ENCODE results near the gene PRKCH. TPM values are rescaled to one million over a fixed set of nuclear protein-coding genes. Genes with fewer than 3 reads are reported as not detected.

The PRKCH gene
- total and polyA plus RNA-seq, 2 donors (not counting 3 experiments of a cell fraction or from before 2014, with no cell fraction given) = 97.7 to 103 TPM

DNA sequence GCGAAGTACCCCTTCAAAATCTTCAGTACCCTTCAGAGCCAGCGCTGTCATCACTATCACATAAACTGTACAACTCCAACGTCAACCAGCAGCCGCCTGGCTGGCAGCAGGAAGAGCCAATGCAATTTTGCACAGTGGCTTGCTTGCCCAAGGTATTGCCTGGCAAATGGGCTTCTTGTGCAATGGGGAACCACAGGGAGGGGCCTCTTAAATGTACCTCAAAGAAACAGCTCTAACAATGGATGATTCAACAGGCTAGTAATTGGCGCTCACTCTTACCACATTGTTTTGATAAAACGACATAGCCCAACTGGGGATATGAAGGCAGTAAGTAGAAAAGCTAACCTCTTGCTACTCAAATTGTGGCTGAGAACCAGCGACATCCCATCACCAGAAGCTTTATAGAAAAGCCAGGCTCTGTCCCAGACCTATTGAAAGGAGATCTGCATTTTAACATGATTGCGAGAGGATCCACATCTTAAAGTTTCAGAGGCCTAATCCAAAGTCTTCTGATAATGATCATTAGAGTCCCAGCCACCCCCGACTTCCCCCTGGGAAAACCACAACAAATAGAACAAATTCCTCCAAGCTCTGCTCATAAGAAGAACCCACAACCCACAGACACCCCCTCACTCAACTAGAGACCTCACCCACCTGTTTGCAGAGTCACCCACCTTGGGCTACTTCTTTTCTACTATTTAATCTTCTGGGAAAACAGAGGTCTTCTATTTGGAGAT, 248.6 kb downstream of the PRKCH start:
- intact Hi-C loops (cut with micrococcal nuclease) (no loop called here), dilution Hi-C loops (cut with MboI; ENCODE audit: extremely low pct_ligation_motif_present, low sequenced_read_pairs) (no loop called here)
- TF ChIP-seq GATA2 (IDR thresholded peaks at IDR 0.05; ENCODE audit: insufficient read depth, insufficient read length, low read depth, low read length) = peak; percentile 75
- TF ChIP-seq, protein P1, sequence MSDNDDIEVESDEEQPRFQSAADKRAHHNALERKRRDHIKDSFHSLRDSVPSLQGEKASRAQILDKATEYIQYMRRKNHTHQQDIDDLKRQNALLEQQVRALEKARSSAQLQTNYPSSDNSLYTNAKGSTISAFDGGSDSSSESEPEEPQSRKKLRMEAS (IDR thresholded peaks at IDR 0.05; ENCODE audit: insufficient read depth, insufficient read length) = no peak
- H3K36me3 ChIP-seq (ENCODE audit: control insufficient read depth in 2 of 2, extremely low read depth in 1 of 2, insufficient read depth in 2 of 2, low read length in 2 of 2) = no peaks in the 10 kb centered on the region
- H3K9ac ChIP-seq (replicated peaks; ENCODE audit: extremely low read depth, insufficient read depth, low read length) = no peak overlapping the region
- no peak overlapping the region for H3K27ac ChIP-seq (ENCODE audit: insufficient read depth, low read depth, low read length)
- POLR2A ChIA-PET = no interaction called here
- H2AFZ ChIP-seq (ENCODE audit: low read depth, low read length) = peak overlapping the region; percentile 33
- no peaks in the 10 kb centered on the region for H4K20me1 ChIP-seq (replicated peaks; ENCODE audit: control insufficient read depth, extremely low read depth, insufficient read depth, low read length)
- no peaks in the 10 kb centered on the region for H3K9me1 ChIP-seq (replicated peaks; ENCODE audit: control insufficient read depth, extremely low read depth, insufficient read depth, low read length)
- H3K79me2 ChIP-seq (ENCODE audit: control insufficient read depth, insufficient read depth, low read length) = no peaks in the 10 kb centered on the region
- no peaks in the 10 kb centered on the region for H3K27me3 ChIP-seq (ENCODE audit: control insufficient read depth in 2 of 2, insufficient read depth in 2 of 2, low read length in 2 of 2)
- no peaks in the 10 kb centered on the region for H3K9me3 ChIP-seq (replicated peaks; ENCODE audit: control insufficient read depth, insufficient read depth, low read length)
- FAIRE-seq = peak; percentile 86
- CTCF ChIA-PET = interaction anchor here (0.8 to 1.5 kb wide), 4 partner anchors 26 to 93 kb away, joined by 3 to 4 read pairs (median 3); no protein-coding TSS in a partner anchor
- peaks cover 33% of the 10 kb centered on the region for H3K4me1 ChIP-seq (ENCODE audit: control insufficient read depth, extremely low read depth, insufficient read depth, low read length)
- no TSS peak for BruUV-seq (replicated peaks)
- H3K4me3 ChIP-seq (replicated peaks in 1 of 3; ENCODE audit: insufficient read depth in 1 of 3, low read depth in 1 of 3, low read length in 3 of 3) = no peak overlapping the region
- no peak overlapping the region for H3K4me2 ChIP-seq (ENCODE audit: insufficient read depth, low read length)
- peak; percentile 63 for DNase-seq (ENCODE audit: low read depth, low spot score)

DNA sequence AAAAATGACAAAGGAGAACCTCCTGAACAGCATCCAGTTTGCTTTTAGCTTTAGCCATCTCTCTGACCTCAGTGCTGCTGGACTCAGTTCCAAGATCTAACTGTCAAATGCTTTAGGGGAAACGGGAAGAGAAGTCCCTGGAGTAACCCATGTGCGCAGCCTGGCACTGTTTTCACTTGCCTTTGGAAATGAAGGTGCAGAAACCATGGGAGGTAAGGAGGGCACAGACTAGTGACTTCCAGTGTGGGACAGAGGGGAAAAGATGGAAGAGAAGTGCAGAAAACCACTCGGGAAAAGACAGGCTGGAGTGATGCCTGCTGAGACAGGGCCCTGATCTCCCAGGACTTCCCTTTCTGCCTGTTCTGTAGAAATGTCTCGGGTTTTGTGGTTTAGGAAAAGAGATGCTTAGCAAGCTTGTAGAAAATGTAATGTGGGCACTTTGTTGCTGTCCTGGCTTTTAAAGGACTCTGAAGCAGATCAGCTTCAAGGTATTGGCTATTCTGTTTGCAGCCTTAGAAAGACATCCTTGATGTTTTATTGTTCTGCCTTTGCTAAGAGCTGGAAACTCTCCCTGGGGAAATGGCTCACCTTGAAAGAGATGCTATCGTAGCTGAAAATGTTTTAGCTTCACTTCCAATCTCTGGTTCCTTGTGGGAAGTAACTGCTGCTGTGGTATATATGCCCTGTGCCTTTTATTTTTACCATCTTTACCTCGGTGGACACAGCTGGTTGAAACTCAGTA, 249.3 kb downstream of the PRKCH start:
- dilution Hi-C loops (cut with MboI; ENCODE audit: extremely low pct_ligation_motif_present, low sequenced_read_pairs) (no loop called here), intact Hi-C loops (cut with micrococcal nuclease) (no loop called here)
- H3K27me3 ChIP-seq (ENCODE audit: control insufficient read depth in 2 of 2, insufficient read depth in 2 of 2, low read length in 2 of 2) = no peaks in the 10 kb centered on the region
- H3K4me2 ChIP-seq (ENCODE audit: insufficient read depth, low read length) = no peak overlapping the region
- H3K27ac ChIP-seq (ENCODE audit: insufficient read depth, low read depth, low read length) = no peak overlapping the region
- H3K4me3 ChIP-seq (replicated peaks in 1 of 3; ENCODE audit: insufficient read depth in 1 of 3, low read depth in 1 of 3, low read length in 3 of 3) = no peak overlapping the region
- no peaks in the 10 kb centered on the region for H3K9me1 ChIP-seq (replicated peaks; ENCODE audit: control insufficient read depth, extremely low read depth, insufficient read depth, low read length)
- no peak for DNase-seq (ENCODE audit: low read depth, low spot score)
- ChIA-PET POLR2A (no interaction called here), CTCF (interaction anchor here (1.0 to 1.5 kb wide), 3 partner anchors 8 to 28 kb away, joined by 3 to 4 read pairs (median 3); no protein-coding TSS in a partner anchor)
- no peak overlapping the region for H3K9ac ChIP-seq (replicated peaks; ENCODE audit: extremely low read depth, insufficient read depth, low read length)
- peaks cover 31% of the 10 kb centered on the region for H3K4me1 ChIP-seq (ENCODE audit: control insufficient read depth, extremely low read depth, insufficient read depth, low read length)
- no peaks in the 10 kb centered on the region for H3K36me3 ChIP-seq (ENCODE audit: control insufficient read depth in 2 of 2, extremely low read depth in 1 of 2, insufficient read depth in 2 of 2, low read length in 2 of 2)
- TF ChIP-seq CTCF (IDR thresholded peaks at IDR 0.05; ENCODE audit: extremely low read depth in 1 of 2, insufficient read depth in 1 of 2, low read depth in 1 of 2, low read length in 2 of 2) (no peak), GATA2 (IDR thresholded peaks at IDR 0.05; ENCODE audit: insufficient read depth, insufficient read length, low read depth, low read length) (no peak), JUN (IDR thresholded peaks at IDR 0.05; ENCODE audit: borderline replicate concordance, insufficient read depth, insufficient read length, low read depth) (no peak), FOS (IDR thresholded peaks at IDR 0.05; ENCODE audit: borderline replicate concordance, insufficient read depth, low read length) (no peak), MYC (IDR thresholded peaks at IDR 0.05; ENCODE audit: low read depth, low read length) (no peak), POLR2A (IDR thresholded peaks at IDR 0.05; ENCODE audit: low read depth, low read length) (no peak), POLR2AphosphoS5 (IDR thresholded peaks at IDR 0.05; ENCODE audit: insufficient read depth, low read depth, low read length) (no peak), EZH2 (IDR thresholded peaks at IDR 0.05; ENCODE audit: borderline replicate concordance, low read depth, low read length, severe bottlenecking) (no peak)
- TF ChIP-seq, protein P1 (IDR thresholded peaks at IDR 0.05; ENCODE audit: insufficient read depth, insufficient read length) = no peak
- no TSS peak for BruUV-seq (replicated peaks)
- FAIRE-seq = peak; percentile 8
- H2AFZ ChIP-seq (ENCODE audit: low read depth, low read length) = no peak overlapping the region
- H3K9me3 ChIP-seq (replicated peaks; ENCODE audit: control insufficient read depth, insufficient read depth, low read length) = no peaks in the 10 kb centered on the region
- H3K79me2 ChIP-seq (ENCODE audit: control insufficient read depth, insufficient read depth, low read length) = no peaks in the 10 kb centered on the region
- H4K20me1 ChIP-seq (replicated peaks; ENCODE audit: control insufficient read depth, extremely low read depth, insufficient read depth, low read length) = no peaks in the 10 kb centered on the region
